GM20000 (cell line): Measurements from ENCODE around the gene SCAMP2.

Experiments used
- DNase-seq: peaks from one replicate; pipeline ENCODE4 v3.0.0; 2012; ENCODE audit warnings: low spot score
- TF ChIP-seq, protein P1 (sequence below): IDR thresholded peaks from 2 replicates; pipeline ENCODE4 v1.5.1; 2012; ENCODE audit warnings: mild to moderate bottlenecking, control low read depth; ENCODE audit errors: extremely low read depth, missing control alignments

SCAMP2 gene

DNA sequence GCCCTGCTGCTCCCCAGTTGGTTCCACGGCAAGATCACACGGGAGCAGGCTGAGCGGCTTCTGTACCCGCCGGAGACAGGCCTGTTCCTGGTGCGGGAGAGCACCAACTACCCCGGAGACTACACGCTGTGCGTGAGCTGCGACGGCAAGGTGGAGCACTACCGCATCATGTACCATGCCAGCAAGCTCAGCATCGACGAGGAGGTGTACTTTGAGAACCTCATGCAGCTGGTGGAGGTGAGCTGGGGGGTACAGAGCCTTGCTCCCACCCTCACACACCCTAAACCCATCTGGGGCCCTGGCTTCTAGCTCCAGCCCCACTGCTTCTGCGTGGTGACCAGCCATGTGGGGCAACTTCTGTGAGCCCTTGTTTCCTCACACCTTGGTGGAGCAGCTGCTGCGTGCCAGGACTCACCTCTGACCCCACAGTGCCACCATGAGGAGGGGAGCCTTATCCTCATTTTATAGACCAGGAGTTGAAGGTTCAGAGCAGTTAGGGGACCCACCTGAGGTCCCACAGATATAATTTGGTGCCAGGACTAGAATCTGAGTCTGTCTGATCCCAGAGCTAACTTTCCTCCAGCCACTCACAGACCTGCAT is 73.8 kb downstream of the SCAMP2 start:
- TF ChIP-seq, protein P1, sequence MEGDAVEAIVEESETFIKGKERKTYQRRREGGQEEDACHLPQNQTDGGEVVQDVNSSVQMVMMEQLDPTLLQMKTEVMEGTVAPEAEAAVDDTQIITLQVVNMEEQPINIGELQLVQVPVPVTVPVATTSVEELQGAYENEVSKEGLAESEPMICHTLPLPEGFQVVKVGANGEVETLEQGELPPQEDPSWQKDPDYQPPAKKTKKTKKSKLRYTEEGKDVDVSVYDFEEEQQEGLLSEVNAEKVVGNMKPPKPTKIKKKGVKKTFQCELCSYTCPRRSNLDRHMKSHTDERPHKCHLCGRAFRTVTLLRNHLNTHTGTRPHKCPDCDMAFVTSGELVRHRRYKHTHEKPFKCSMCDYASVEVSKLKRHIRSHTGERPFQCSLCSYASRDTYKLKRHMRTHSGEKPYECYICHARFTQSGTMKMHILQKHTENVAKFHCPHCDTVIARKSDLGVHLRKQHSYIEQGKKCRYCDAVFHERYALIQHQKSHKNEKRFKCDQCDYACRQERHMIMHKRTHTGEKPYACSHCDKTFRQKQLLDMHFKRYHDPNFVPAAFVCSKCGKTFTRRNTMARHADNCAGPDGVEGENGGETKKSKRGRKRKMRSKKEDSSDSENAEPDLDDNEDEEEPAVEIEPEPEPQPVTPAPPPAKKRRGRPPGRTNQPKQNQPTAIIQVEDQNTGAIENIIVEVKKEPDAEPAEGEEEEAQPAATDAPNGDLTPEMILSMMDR = no peak
- DNase-seq = no peak

DNA sequence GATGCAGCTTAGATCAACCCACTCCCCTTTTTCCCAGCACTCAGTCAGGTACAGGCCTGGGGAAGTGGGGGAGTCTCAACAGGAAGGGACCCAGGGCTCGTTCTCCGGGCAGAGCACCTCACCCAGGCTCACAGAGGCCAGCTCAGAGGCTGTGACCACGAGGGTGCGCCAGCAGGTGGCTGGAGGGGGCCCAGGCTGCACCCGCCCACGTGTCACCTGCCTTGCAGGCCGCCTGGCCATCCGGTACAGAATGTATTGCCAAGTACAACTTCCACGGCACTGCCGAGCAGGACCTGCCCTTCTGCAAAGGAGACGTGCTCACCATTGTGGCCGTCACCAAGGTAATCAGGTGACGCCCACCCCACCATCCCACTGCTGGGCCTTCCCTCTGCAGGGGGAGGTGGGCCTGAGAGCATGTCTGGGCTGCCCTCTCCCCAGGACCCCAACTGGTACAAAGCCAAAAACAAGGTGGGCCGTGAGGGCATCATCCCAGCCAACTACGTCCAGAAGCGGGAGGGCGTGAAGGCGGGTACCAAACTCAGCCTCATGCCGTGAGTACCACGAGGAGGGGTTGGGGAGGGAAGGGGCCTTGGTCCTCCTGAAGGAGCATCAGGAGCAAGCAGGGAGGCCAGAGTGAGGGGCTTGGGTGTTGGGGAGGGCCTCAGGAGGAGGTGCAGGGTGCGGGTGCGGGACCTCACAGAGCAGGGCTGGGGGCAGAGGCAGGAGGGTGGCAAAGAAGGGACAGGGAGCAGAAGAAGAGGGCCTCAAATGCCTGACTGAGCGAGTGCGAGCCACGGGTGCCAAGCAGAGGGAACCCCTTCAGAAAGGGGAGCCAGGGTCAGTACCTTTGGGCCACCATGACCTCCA is 74.5 kb downstream of the SCAMP2 start:
- DNase-seq = peak; percentile 82
- TF ChIP-seq, protein P1 = peak; percentile 31

DNA sequence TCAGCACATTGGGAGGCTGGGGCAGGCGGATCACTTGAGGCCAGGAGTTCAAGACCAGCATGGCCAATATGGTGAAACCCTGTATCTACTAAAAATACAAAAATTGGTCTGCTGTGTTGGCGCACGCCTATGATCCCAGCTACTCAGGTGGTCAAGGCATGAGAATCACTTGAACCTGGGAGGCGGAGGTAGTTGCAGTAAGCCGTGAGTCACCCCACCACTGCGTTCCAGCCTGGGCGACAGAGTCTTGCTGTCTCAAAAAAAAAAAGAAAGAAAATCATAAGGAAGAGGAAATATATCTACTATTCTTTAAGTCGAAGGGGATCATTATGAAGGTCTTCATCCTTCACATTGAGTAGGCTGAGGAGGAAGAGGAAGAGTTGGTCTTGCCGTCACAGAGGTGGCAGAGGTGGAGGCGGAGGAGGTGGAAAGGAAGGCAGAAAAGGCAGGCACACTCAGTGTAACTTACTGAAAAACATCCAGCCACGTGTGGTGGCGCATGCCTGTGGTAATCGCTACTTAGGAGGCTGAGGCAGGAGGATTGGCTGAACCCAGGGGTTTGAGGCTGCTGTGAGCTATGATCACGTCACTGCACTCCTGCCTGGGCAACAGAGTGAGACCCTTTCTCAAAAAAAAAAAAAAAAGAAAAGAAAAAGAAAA is 77.1 kb downstream of the SCAMP2 start:
- TF ChIP-seq, protein P1 = no peak
- DNase-seq = no peak

DNA sequence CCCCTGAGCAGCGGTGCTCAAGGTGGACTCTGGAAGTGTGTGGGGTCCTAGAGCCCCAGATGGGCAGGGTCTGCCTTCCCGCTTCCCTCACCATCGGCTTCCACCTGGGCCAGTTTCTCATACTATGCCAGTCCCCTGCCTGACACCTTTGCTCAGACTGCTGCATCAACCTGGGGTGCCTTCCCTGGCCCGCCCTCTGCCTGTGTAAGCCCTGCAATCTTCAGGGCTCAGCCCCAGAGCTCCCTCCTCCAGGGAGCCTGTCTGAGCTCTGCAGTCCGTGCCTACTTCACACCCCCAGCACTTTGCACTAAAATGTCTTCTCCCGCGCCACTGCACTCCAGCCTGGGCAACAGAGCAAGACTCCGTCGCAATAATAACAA is 78.2 kb downstream of the SCAMP2 start:
- TF ChIP-seq, protein P1 = no peak
- no peak for DNase-seq

DNA sequence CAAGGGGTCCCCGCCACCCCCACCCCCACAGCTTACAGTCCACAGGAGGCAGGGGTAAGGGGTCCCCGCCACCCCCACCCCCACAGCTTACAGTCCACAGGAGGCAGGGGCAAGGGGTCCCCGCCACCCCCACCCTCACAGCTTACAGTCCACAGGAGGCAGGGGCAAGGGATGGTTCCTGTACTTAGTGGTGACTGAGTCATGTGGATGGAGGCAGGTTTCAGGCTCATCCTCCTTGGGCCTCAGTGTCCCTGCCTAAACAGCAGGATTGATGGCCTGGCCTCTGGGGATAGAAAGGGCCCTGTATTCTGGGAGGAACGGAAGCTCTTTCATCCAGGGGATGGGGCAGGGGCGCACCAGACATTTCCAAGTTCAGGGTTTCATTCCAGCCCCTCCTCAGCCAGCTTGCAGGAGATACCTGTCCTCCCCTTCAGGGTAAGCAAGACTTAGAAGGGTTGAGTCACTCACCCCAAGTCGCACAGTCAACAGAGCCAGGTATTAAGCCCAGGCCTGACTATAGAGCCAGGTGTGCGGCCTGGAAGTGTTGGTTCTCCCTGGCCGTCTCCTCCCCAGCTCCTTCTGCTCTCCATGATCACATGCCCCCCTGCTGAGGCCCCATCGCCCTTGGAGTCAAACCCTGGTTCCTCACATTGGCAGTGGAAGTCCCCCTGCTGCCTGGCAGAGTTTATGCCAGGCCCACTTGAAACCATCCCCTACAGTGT is 78.8 kb downstream of the SCAMP2 start:
- no peak for DNase-seq
- TF ChIP-seq, protein P1 = no peak
